Ovary (tissue), 9 donors: ENCODE data around the gene APBB2. TPM values are rescaled to one million over a fixed set of nuclear protein-coding genes. Genes with fewer than 3 reads are reported as not detected.

Source experiments
- DNase-seq, 5 donors: peaks; one replicate each; pipeline ENCODE4 v3.0.0-alpha.2; 2019 to 2020
- H3K27ac ChIP-seq, 2 donors: fragments of 200-600 bp; one replicate each; pipeline versions ENCODE4 v1.5.1 to v1.8.0; 2019 to 2022
- H3K27me3 ChIP-seq: fragments of 200-600 bp; one replicate; pipeline ENCODE4 v1.8.0; 2022
- H3K36me3 ChIP-seq: fragments of 200-600 bp; sonication (generic); one replicate; pipeline ENCODE4 v1.5.1; 2019
- H3K4me1 ChIP-seq: one replicate; pipeline ENCODE4 v1.8.1; 2013; ENCODE audit warnings: mild to moderate bottlenecking, moderate library complexity; ENCODE audit not compliant: insufficient read depth
- H3K4me3 ChIP-seq: fragments of 200-600 bp; sonication (generic); one replicate; pipeline ENCODE4 v1.5.1; 2017
- H3K9me3 ChIP-seq, 2 donors: fragments of 200-600 bp in 1 of 2; sonication (generic) in 1 of 2; one replicate each; pipeline versions ENCODE4 v1.5.1 to v1.8.1; 2013 to 2019; ENCODE audit warnings: mild to moderate bottlenecking in 1 of 2, moderate library complexity in 1 of 2
- EP300 ChIP-seq: sonication (generic); formaldehyde crosslinking; IDR thresholded peaks from one replicate; pipeline ENCODE4 v1.6.1; 2017; ENCODE audit warnings: antibody characterized with exemption
- POLR2A ChIP-seq: fragments of 450-650 bp; IDR thresholded peaks from one replicate; pipeline ENCODE4 v1.6.1; 2017; ENCODE audit warnings: antibody characterized with exemption, mild to moderate bottlenecking, moderate library complexity
- WGBS, 3 donors: extraction: QIAGEN DNeasy Blood & Tissue Kit in 1 of 3; methylation state at CpG; one replicate each; pipeline versions ENCODE4 v1.1.5 to v1.1.7; 2013 to 2017; 5-methylcytosine and 5-hydroxymethylcytosine counted together
- intact Hi-C, 4 donors: fragments of 100-400 bp; cut with DNase I; formaldehyde crosslinking; loops; one replicate each; pipeline versions ENCODE4 v1.11.0 to v1.15.1; 2022 to 2023
- polyA plus RNA-seq, 2 donors: library from polyadenylated mRNA; stranded (reverse); fragments of 200-250 nt in 1 of 2; fragments of 350-450 nt in 1 of 2; fragmentation: Illumina TruSeq in 1 of 2; extraction: RNeasy Lipid Tissue Mini Kit (QIAGEN cat#74804) in 1 of 2; gene quantifications; one replicate each; pipeline ENCODE4 v1.2.3, GENCODE V29; 2013 to 2014
- total RNA-seq, 7 donors: library from RNA; depleted of rRNA in 2 of 7; stranded (reverse); fragments of >200 nt in 2 of 7; fragmentation: NEBNext Ultra II Directional in 3 of 7; extraction: Animal tissue kit (Norgen Biotek cat#: 25700) in 3 of 7; gene quantifications; one replicate each; pipeline versions ENCODE4 v1.1.0 to v1.2.4, GENCODE V29; 2016 to 2023
- TF ChIP-seq, protein P1 (sequence below), 3 donors: fragments of 450-650 bp in 2 of 3; fragments of 200-600 bp in 1 of 3; IDR thresholded peaks; one replicate each; pipeline versions ENCODE4 v1.5.1 to v1.8.0; 2016 to 2022; ENCODE audit warnings: antibody characterized with exemption in 3 of 3, mild to moderate bottlenecking in 1 of 3
- donor health status: DM: no; HTN: no; CAD: no; lungs with moderate emphysema.
- donor health status: DM: no; HTN: no; CAD: no.
- donor health status: Bipolar disorder and iron deficiency.
- donor health status: DM: yes; HTN: yes; CAD: no.
- donor health status: DM: no; HTN: no; CAD: no.
- donor health status: DM: yes; HTN: yes; CAD: no.

Gene APBB2
- total and polyA plus RNA-seq, 9 donors, result 30.9 to 163 (median 80.1) TPM

DNA sequence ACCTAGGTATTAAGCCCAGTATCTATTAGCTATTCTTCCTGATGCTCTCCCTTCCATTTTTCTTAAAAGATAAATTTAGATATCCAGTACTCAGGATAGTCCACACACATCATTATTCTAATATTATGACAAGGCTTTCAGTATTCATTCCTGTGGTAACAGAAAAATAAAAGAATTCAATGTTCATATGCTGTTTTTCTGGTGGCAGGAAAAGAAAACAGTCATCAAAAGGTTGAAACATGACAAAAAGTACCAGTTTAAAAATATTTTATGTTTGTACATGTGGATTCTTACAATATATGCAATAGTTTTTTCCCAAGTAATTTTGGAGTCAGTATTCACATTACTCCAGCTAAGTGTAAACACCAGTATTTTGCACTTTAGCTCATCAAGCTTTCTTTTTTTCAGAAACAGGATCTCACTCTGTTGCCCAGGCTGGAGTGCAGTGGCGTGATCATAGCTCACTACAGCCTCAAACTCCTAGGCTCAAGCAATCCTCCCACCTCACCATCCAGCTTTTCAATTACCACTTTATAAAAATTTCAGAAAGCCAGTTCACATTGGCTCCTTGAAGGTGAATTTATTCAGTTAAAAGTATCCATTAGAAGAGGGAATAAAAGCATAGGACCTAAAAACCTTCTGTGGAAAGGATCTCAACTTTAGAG is 2.3 kb downstream of the APBB2 start:
- Histone ChIP-seq H3K9me3 (no peaks in the 10 kb centered on the region), H3K4me1 (peaks cover 4% of the 10 kb centered on the region), H3K27ac (no peak overlapping the region), H3K27me3 (no peaks in the 10 kb centered on the region), H3K4me3 (peak overlapping the region; percentile 82), H3K36me3 (no peaks in the 10 kb centered on the region)
- TF ChIP-seq, protein P1, sequence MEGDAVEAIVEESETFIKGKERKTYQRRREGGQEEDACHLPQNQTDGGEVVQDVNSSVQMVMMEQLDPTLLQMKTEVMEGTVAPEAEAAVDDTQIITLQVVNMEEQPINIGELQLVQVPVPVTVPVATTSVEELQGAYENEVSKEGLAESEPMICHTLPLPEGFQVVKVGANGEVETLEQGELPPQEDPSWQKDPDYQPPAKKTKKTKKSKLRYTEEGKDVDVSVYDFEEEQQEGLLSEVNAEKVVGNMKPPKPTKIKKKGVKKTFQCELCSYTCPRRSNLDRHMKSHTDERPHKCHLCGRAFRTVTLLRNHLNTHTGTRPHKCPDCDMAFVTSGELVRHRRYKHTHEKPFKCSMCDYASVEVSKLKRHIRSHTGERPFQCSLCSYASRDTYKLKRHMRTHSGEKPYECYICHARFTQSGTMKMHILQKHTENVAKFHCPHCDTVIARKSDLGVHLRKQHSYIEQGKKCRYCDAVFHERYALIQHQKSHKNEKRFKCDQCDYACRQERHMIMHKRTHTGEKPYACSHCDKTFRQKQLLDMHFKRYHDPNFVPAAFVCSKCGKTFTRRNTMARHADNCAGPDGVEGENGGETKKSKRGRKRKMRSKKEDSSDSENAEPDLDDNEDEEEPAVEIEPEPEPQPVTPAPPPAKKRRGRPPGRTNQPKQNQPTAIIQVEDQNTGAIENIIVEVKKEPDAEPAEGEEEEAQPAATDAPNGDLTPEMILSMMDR (IDR thresholded peaks at IDR 0.05), result no peak
- TF ChIP-seq EP300 (no peak), POLR2A (no peak)
- intact Hi-C loops, result loop anchor here (2.0 to 10.0 kb wide), 4 partner anchors 87 to 237 kb away; no protein-coding TSS in a partner anchor
- WGBS, 3 donors, result 71 to 94% (median 78%) methylated on average over 1 of the region's 1 CpG
- no peak for DNase-seq

DNA sequence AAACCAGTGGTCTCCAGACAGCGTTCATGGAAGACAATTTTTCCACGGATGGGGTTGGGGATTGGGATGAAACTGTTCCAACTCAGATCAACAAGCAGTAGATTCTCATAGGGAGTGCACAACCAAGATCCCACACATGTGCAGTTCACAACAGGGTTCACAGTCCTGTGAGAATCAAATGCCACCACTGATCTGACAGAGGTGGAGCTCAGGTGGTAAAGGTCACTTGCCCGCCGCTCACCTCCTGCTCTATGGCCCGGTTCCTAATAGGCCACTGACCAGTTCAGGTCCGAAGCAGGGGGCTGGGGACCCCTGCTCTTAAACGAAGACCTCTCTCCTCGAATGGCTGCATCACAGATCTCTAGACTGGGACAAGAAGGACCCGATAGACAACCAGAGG is 4.4 kb downstream of the APBB2 start:
- intact Hi-C loops, result loop anchor here in 3 of 4 donors (5.0 to 10.0 kb wide), 4 partner anchors 85 to 235 kb away; no protein-coding TSS in a partner anchor
- H3K27me3 ChIP-seq, result no peaks in the 10 kb centered on the region

DNA sequence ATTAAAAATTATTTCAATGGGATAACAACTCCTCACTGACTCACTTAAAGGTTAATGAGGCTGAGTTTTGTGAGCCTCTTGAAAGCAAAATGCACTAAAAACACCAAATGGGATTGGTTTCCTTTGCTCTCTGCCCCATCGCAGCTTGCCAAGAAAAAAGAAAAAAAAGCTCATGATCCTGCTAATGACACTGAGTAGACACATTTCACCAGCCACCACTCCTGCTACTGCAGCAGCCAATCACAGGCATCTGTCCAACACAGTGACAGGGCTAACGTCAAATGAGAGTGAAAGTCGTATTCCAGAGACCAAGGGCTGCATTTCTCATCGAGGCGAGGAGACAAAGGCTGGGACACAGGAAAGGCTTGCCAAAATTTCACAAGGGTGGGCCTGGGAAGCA is 5.2 kb downstream of the APBB2 start:
- H3K27ac ChIP-seq, result no peak overlapping the region
- 82 to 91% (median 88%) methylated on average over 5 of the region's 5 CpGs for WGBS, 3 donors
- H3K4me3 ChIP-seq, result no peak overlapping the region
- no peaks in the 10 kb centered on the region for H3K9me3 ChIP-seq
- H3K27me3 ChIP-seq, result no peaks in the 10 kb centered on the region
- intact Hi-C loops, result loop anchor here in 1 of 4 donors (10.0 kb wide), 1 partner anchor 154 kb away; no protein-coding TSS in a partner anchor
- no peaks in the 10 kb centered on the region for H3K36me3 ChIP-seq
- H3K4me1 ChIP-seq, result peaks cover 16% of the 10 kb centered on the region
- no peak for DNase-seq
- TF ChIP-seq EP300 (no peak), POLR2A (no peak)
- TF ChIP-seq, protein P1 (IDR thresholded peaks at IDR 0.05), result no peak

More for the DNA sequence above, 4.4 kb downstream of the APBB2 start:
- H3K9me3 ChIP-seq, result no peaks in the 10 kb centered on the region
- no peak overlapping the region for H3K27ac ChIP-seq
- TF ChIP-seq EP300, result no peak
- TF ChIP-seq, protein P1 (IDR thresholded peaks at IDR 0.05), result no peak
- TF ChIP-seq POLR2A, result no peak
- no peak for DNase-seq
- peaks cover 13% of the 10 kb centered on the region for H3K4me1 ChIP-seq
- 90 to 93% (median 92%) methylated on average over 9 of the region's 9 CpGs for WGBS, 3 donors
- H3K4me3 ChIP-seq, result no peak overlapping the region
- H3K36me3 ChIP-seq, result no peaks in the 10 kb centered on the region

DNA sequence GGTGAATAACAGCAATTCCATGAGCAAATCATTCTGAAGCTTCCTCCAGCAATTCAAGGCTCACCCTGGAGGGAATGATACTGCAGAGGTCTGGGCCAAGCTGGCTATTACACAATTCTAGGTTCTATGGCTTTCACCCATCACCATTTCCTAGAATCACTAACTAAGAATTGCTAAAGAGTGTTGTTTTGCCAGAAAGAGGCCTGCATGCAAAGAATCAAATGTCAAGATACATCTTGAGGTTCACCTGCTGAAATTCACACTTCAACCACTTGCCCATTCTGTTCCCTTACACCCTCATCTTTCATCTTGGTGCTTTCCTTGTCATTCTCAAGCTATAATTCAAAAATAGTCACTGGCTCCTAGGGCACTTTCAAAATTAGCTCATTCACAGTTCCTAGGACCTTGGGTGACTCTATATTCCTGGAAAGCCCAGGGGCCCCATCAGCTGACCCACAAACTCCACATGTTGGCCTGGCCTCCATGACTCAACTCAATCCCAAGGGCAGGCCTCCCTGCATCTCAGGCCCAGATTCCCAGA is 7.0 kb downstream of the APBB2 start:
- H3K27ac ChIP-seq, result no peak overlapping the region
- H3K4me1 ChIP-seq, result peaks cover 19% of the 10 kb centered on the region
- H3K36me3 ChIP-seq, result no peaks in the 10 kb centered on the region
- DNase-seq, result peak in 1 of 5 donors; percentile 32
- H3K9me3 ChIP-seq, result no peaks in the 10 kb centered on the region
- TF ChIP-seq, protein P1 (IDR thresholded peaks at IDR 0.05), result no peak
- TF ChIP-seq EP300 (no peak), POLR2A (no peak)
- intact Hi-C loops, result loop anchor here in 1 of 4 donors (10.0 kb wide), 1 partner anchor 153 kb away; no protein-coding TSS in a partner anchor
- no peaks in the 10 kb centered on the region for H3K27me3 ChIP-seq
- H3K4me3 ChIP-seq, result no peak overlapping the region
